PC-3 (cell line): Measurements from ENCODE around the gene NDUFA8. TPM values are rescaled to one million over a fixed set of nuclear protein-coding genes. Genes with fewer than 3 reads are reported as not detected.

Experiments
- ATAC-seq: fragments of 200-7000 bp; cut with Tn5 transposase; 2 replicates; pipeline ENCODE4 v1.9.1; 2020; ENCODE audit warnings: mild to moderate bottlenecking, moderate library complexity
- BruUV-seq: library from RNA; stranded (reverse); fragments of 400-500 nt; replicated peaks from 2 replicates; lab custom pipeline; 2021; lab: Mats Ljungman, UMichigan
- CTCF ChIA-PET: fragments of 300-600 bp; sonication (Branson Sonifier 250); formaldehyde crosslinking; loops from one replicate; lab custom pipeline; 2022; ENCODE audit warnings: antibody characterized with exemption; lab: Charles Lee
- POLR2A ChIA-PET: fragments of 300-600 bp; sonication (Branson Sonifier 250); formaldehyde crosslinking; loops from one replicate; lab custom pipeline; 2022; ENCODE audit warnings: antibody characterized with exemption; ENCODE audit not compliant: unreplicated experiment; lab: Charles Lee
- DNase-seq: peaks from one replicate; pipeline ENCODE4 v3.0.0-alpha.2; 2015
- H2AFZ ChIP-seq: fragments of 300-600 bp; sonication (generic); 2 replicates; pipeline ENCODE4 v1.6.0; 2016; ENCODE audit warnings: antibody characterized with exemption, low read length
- H3F3A ChIP-seq: fragments of 300-600 bp; sonication (generic); one replicate; pipeline ENCODE4 v1.6.0; 2017; ENCODE audit warnings: antibody characterized with exemption, low read length, control low read depth, mild to moderate bottlenecking; ENCODE audit not compliant: unreplicated experiment
- H3K27ac ChIP-seq: fragments of 300-600 bp; sonication (generic); 2 replicates; pipeline ENCODE4 v1.5.1; 2016; ENCODE audit warnings: mild to moderate bottlenecking, low read length
- H3K27me3 ChIP-seq: fragments of 300-600 bp; sonication (generic); 2 replicates; pipeline ENCODE4 v1.6.1; 2016; ENCODE audit warnings: low read length, mixed read lengths
- H3K36me3 ChIP-seq: fragments of 300-600 bp; sonication (generic); 2 replicates; pipeline ENCODE4 v1.6.1; 2016; ENCODE audit warnings: low read depth, mixed run types, low read length, mixed read lengths
- H3K4me1 ChIP-seq: fragments of 300-600 bp; sonication (generic); 2 replicates; pipeline ENCODE4 v1.5.1; 2016; ENCODE audit warnings: low read length; ENCODE audit not compliant: insufficient read depth
- H3K4me2 ChIP-seq: fragments of 300-600 bp; sonication (generic); 2 replicates; pipeline ENCODE4 v1.6.0; 2016; ENCODE audit warnings: low read length
- H3K4me3 ChIP-seq: fragments of 300-600 bp; sonication (generic); 2 replicates; pipeline ENCODE4 v1.5.1; 2016; ENCODE audit warnings: mild to moderate bottlenecking, low read length, mixed read lengths
- H3K79me2 ChIP-seq: fragments of 300-600 bp; sonication (generic); 2 replicates; pipeline ENCODE4 v1.6.1; 2017; ENCODE audit warnings: low read length, mixed read lengths
- H3K9ac ChIP-seq: fragments of 300-600 bp; sonication (generic); 2 replicates; pipeline ENCODE4 v1.6.0; 2016; ENCODE audit warnings: mild to moderate bottlenecking, low read length
- H3K9me2 ChIP-seq: fragments of 300-600 bp; sonication (generic); replicated peaks from 2 replicates; pipeline ENCODE4 v1.6.1; 2016; ENCODE audit warnings: mixed run types, low read length, mixed read lengths
- H3K9me3 ChIP-seq: fragments of 300-600 bp; sonication (generic); 2 replicates; pipeline ENCODE4 v1.6.1; 2016; ENCODE audit warnings: low read length, mixed read lengths
- H4K20me1 ChIP-seq: fragments of 300-600 bp; sonication (generic); 2 replicates; pipeline ENCODE4 v1.6.1; 2016; ENCODE audit warnings: low read length, mixed read lengths
- CTCF ChIP-seq: fragments of 300-600 bp; sonication (generic); conservative IDR thresholded peaks from 2 replicates; pipeline ENCODE4 v1.5.1; 2017; ENCODE audit warnings: antibody characterized with exemption, low read depth, mild to moderate bottlenecking, low read length
- EZH2 ChIP-seq: fragments of 300-600 bp; sonication (generic); IDR thresholded peaks from one replicate; pipeline ENCODE4 v1.6.1; 2017; ENCODE audit warnings: antibody characterized with exemption, mild to moderate bottlenecking, low read length; ENCODE audit not compliant: unreplicated experiment
- EZH2phosphoT487 ChIP-seq: fragments of 300-600 bp; sonication (generic); IDR thresholded peaks from 2 replicates; pipeline ENCODE4 v1.6.1; 2018; ENCODE audit warnings: mild to moderate bottlenecking, antibody characterized with exemption, low read length, borderline replicate concordance
- intact Hi-C: fragments of 100-400 bp; cut with micrococcal nuclease; formaldehyde crosslinking; loops from 2 replicates; pipeline ENCODE4 v1.9.0; 2023
- total RNA-seq: library from RNA; depleted of rRNA; stranded (reverse); fragments of >200 nt; gene quantifications from 2 replicates; pipeline ENCODE4 v1.2.3, GENCODE V29; 2014

The NDUFA8 gene
- total RNA-seq, 1 experiment from 2014 or later = 67.5 TPM

- Histone ChIP-seq H3K9ac (no peak overlapping the region), H3K4me3 (no peak overlapping the region), H3K27ac (no peak overlapping the region), H3F3A (no peaks in the 10 kb centered on the region), H3K4me2 (no peak overlapping the region), H3K9me2 (no peaks in the 10 kb centered on the region), H3K27me3 (no peaks in the 10 kb centered on the region), H3K36me3 (no peaks in the 10 kb centered on the region), H2AFZ (no peak overlapping the region), H3K79me2 (no peaks in the 10 kb centered on the region), H3K4me1 (peaks cover 6% of the 10 kb centered on the region; the same call in 1 of the 2 replicates), H3K9me3 (no peaks in the 10 kb centered on the region), H4K20me1 (no peaks in the 10 kb centered on the region)
- ATAC-seq = no peak
- TF ChIP-seq EZH2 = no peak
- TF ChIP-seq CTCF = no peak
- TF ChIP-seq EZH2phosphoT487 = no peak
- no peak for DNase-seq
- CTCF ChIA-PET = no interaction called here
- POLR2A ChIA-PET = no interaction called here
- intact Hi-C loops = no loop called here
- no TSS peak for BruUV-seq
Observed at GRCh38 chr9:122109035-122109813, 50.4 kb downstream of the NDUFA8 start.

DNA sequence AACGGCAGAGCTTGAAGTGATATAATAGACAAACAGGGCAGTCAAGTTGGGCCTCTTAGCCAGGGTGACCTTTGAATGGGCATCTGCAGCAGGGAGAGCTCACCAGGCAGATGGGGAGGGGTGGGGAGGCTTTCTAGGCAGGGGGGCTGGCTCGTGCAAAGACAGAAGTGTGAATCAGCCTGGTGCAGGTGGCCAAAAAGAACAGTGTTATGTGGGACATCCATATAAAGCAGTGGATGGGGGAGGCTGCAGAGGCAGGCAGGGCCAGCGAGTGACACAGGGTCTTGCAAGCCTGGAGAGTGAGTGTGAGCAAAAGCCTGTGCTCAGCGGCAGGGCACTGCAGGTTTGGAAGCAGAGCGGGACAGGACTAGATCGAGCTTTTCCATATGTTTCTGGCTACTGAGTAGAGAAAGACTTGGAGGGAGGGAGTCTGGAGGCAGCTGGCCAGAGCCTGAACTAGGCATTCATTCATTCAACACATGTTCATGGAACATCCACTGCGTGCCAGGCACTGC, 52.2 kb downstream of the NDUFA8 start:
- Histone ChIP-seq H3K4me3 (no peak overlapping the region), H3K9ac (no peak overlapping the region), H3K36me3 (no peaks in the 10 kb centered on the region), H3K79me2 (no peaks in the 10 kb centered on the region), H3K4me2 (no peak overlapping the region), H3F3A (no peaks in the 10 kb centered on the region), H4K20me1 (no peaks in the 10 kb centered on the region), H3K9me3 (no peaks in the 10 kb centered on the region), H2AFZ (no peak overlapping the region), H3K27me3 (no peaks in the 10 kb centered on the region), H3K4me1 (peaks cover 5% of the 10 kb centered on the region; the same call in 1 of the 2 replicates), H3K27ac (no peak overlapping the region), H3K9me2 (no peaks in the 10 kb centered on the region)
- TF ChIP-seq EZH2 (no peak), EZH2phosphoT487 (no peak), CTCF (no peak)
- intact Hi-C loops = no loop called here
- BruUV-seq = no TSS peak
- ATAC-seq (no peak), DNase-seq (no peak)
- ChIA-PET CTCF (no interaction called here), POLR2A (no interaction called here)

- Histone ChIP-seq H3K79me2 (no peaks in the 10 kb centered on the region), H3K4me3 (no peak overlapping the region), H3K4me1 (no peaks in the 10 kb centered on the region), H3K9ac (no peak overlapping the region), H4K20me1 (no peaks in the 10 kb centered on the region), H3K4me2 (no peak overlapping the region), H3K27ac (no peak overlapping the region), H3K27me3 (no peaks in the 10 kb centered on the region), H3K9me2 (no peaks in the 10 kb centered on the region), H3K9me3 (no peaks in the 10 kb centered on the region), H2AFZ (no peak overlapping the region), H3F3A (no peaks in the 10 kb centered on the region), H3K36me3 (no peaks in the 10 kb centered on the region)
- CTCF ChIA-PET = no interaction called here
- no TSS peak for BruUV-seq
- intact Hi-C loops = no loop called here
- no peak for DNase-seq
- TF ChIP-seq EZH2phosphoT487 (no peak), CTCF (no peak), EZH2 (no peak)
- no peak for ATAC-seq
- POLR2A ChIA-PET = no interaction called here
Observed at GRCh38 chr9:122106576-122106975, 53.0 kb downstream of the NDUFA8 start.
